NAMALWA (cell line): ENCODE results near the gene HSD17B2.

Experiments used
- DNase-seq: peaks from one replicate; pipeline ENCODE4 v3.0.0-alpha.2; 2015; ENCODE audit warnings: low spot score

HSD17B2 gene

DNA sequence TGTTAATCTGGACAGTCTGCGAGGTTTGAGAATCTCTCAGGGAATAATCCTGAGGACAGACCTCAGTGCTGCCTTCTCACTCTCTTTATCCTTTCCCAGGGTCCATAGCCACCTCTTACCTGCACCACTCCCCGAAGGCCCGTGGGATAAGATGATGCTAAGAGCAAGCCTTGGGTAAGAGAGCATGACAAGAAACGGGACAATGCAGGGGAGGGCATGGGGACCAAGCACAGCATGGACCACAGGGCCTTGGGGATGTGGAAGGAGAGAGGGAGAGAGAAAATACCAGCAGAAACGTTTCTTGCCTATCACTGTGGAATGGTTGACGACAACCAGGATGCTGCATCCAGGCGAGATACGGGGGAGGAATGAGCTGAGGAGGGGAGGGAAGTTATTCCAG, 15.5 kb upstream of the HSD17B2 start:
- no peak for DNase-seq

DNA sequence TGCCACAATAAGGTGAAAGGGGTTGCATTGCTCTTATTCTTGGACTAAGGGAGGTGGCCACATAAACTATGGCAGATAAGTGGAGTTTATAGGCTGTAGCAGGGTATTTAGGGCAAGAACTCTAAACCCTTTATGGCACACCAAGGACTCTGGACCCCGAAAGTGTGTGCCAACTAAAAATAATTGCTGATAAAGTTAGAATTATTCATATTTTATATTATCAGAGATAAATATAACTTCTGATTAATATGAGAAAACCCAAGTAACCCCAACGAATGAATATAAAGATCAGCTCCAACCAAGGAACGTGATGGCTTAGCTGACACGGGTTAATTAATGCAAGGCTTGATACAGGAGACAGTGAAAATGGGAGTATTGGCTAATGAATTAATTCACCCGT, 15.0 kb upstream of the HSD17B2 start:
- DNase-seq: no peak

DNA sequence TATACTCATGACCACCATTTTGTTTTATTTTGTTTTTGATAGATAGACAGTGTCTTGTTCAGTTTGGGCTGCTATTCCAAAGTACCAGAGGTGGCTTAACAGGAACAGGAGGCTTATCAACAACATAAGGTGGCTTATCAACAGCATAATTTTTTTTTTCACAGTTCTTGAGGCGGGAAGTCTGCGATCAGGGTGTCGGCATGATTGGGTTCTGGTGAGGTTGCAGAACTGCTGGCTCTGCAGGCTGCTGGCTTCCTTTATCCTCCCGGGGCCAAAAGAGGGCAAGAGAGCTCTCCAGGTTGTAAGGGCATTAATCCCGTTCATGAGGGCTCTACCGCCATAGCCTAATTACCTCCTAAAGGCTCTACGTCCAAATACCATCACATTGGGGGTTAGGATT, 11.8 kb upstream of the HSD17B2 start:
- no peak for DNase-seq

DNA sequence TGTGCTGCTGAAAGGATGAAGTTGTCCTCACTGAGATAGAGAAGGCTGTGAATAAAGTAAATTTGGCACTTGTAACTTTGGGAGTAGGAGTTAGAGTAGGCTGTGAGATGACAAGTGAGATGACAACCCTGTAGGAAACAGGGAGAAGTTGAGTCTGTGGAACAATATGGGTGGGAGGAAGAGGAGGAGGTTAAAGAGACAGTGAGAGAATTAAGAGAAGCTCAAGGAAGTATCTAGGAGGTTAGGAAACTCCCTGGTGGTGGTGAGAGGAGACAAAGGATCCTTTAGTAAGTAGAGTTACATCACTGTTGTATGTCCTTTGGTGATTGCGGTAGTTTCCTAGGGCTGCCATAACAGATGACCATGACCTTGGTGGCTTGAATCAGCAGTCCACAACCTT, 10.7 kb upstream of the HSD17B2 start:
- no peak for DNase-seq

DNA sequence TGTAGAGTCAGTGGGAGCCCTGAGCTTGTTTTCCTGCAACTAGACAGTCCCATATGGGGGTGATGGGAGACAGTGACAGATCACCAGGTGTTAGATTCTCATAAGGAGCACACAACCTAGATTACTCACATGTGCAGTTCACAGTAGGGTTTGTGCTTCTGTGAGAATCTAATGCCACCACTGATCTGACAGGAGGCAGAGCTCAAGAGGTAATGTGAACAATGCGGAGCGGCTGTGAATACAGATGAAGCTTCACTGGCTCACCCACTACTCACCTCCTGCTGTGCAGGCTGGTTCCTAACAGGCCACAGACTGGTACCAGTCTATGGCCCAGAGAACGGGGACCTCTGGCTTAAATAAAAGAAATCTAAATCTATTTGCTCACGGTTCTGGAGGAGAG, 10.2 kb upstream of the HSD17B2 start:
- no peak for DNase-seq

DNA sequence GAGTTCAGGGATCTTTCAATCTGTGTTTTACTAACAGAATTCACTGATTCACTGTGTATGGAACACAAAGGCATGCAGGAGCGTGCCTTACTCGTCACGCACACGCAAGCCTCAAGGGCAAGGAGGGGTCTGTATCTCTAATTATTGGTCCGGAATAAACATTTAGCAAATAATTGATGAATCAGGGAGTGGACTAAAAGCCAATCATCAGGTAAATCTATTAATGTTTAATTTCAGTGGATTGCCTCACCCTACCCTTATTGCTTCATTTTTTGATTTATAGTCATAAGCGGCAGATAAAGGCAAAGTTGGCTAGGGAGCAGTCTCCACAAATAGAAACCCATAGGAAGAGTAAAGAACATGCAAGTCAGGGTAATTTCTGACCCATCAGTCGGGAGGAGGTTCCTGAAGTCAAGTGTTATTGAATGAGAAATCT, 7.4 kb upstream of the HSD17B2 start:
- no peak for DNase-seq

DNA sequence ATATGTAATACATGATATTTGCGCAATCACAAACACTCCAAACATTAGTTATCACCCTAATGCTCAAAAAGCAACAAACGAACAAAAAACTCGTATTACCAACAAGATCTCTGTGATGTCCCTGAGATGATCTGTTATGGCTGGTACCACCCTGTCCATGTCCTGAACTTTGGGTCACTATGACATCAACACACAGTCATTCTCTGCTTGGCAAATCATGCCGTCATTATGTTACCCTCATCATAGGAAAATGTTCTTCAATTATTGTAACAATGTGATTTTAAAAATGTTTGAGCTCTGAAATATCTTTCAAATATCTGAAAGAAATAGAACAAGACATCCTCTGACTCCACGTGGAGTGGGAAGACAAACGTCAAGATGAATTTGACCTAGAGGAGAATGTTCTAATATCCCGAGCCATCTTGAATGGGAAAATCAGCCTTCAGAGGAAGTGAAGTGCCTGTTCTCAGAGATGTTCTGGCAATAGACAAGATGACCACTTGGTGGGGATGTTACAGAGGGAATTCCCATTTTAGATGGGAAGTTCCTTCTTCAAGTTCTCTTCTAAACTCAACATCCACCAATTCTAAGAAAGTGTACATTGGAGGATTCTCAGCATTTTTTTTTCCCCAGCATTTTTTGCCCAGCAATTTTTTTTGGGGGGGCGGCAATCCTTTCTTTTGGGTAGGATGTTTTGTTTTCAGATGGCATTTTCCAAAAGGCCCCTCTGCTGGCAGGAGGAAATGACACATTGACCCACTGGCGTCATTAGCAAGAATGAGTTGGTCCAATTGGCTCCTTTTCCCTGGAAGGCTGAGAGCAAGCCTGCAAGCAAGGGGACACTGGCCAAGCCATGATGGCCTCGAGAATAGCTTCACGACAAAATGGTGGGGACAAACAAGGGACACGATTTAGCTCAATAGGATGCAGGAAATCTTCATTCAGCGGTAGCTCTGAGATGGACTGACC, 3.7 kb upstream of the HSD17B2 start:
- DNase-seq: peak; percentile 20

DNA sequence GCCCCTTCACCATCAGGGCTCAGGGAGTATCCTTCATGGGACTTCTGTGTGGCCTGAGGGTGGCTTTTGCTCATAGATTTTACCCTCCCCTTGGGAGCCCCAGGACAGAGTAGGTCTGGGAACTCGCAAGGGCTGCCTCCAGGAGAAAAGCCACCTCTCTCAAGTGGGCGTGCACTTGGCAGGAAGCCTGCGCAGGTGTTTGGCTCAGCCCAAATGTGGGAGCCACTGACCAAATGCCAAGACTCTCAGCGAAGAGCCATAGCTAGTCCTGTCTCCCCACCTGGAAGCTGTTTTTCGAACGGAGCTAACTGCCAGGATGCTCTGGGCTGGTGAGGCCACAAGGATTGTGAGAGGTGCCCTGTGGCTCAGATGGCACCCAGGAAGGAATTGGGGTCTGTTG, 2.0 kb upstream of the HSD17B2 start:
- DNase-seq: no peak

DNA sequence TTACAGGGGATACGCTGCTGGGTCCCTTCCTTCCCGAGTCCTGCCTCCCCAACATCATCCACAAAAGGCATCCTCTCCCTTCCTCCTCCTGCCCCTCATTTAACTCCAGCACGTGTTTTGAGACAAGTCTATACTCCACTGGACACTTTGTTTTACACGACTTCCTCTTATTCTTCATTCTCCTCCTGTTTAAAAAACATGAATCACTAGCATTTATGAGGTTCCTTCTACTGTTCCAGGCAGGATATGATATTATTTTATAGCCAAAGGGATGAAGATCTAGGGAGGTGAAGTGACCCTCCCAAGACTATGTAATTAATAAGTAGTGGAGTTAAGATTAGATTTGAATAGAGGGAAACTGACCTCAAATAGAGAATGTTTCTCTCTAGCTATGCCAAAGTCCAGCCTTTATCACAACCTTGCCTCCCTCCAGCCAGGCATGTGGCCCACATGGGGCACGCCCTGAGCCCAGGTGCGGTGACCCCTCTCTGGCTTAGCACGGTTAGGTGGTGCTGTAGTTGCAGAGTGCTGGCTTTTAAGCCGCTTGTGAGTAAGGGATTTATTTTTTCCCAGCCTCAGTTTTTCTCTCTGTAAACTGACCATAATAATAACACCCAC, 1.3 kb upstream of the HSD17B2 start:
- no peak for DNase-seq

DNA sequence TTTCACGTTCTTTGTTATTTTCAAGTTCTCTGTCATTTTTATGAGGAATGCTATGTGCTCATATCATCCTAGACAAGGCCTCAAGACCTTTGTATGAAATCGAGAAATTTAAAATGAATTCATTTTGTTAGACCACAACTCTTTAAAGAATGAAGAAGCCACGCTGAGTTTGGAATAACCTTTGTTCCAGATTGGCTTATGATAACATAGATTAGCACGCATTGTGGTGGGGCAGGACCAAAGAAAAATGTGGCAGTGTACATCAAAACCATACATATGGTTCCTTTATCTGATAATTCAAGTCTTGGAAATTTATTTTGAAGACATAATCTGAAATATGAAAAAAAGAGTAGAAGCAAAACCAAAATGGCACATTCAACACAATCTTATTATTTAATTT, 2.2 kb downstream of the HSD17B2 start:
- no peak for DNase-seq

DNA sequence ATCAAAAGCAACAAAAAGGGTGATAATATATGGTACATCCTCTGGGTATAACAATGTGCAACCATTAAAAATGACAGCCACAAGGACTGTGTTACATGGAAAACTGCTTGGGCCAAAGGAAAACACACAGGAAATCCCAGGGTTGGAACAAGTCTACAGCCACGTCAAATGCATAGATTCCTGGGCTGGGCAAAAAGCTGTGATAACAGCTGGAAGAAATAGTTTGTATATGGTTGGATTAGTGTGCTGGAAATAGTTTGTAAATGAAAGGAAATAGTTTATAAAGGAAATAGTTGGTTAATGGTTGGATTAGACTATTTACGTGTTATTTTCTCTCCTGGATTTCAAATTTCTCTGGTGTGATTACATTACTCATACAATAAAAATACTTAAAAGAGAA, 2.6 kb downstream of the HSD17B2 start:
- DNase-seq: no peak

DNA sequence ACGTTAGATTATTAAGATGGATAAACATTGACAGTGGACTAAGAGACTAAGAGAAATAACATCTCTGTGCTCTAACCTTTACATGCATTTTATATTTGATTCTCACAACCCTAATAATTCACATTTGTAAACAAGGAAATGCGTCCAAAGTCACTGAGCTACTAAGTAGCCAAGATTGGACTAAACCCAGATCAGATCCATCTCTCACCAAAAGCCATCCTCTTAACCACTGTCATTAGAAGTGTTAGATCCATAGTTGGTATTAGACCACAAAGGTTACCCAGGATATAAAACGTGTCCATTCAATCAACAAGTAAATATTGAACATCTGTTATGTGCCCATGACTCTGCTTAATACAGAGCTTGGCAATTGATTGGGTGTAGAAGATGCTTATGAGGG, 5.2 kb downstream of the HSD17B2 start:
- no peak for DNase-seq

DNA sequence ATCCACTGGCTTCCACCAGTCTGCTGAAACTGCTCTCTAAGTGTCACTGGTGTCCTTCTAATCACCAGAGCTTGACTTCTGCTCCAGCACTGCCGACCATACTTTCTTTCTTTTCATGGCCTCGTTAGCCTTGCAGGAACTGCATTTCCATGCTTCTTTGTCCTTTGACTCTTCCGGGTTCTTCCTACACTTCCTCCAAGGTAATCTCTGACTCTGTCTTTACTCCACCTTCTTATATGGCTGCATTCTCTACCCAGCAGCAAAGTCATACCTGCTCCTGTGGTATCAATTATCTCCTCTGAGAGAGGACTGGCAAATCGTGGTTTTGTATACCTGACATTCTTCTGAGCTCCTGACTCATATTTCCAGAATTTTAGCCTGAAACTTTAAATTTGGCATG, 6.5 kb downstream of the HSD17B2 start:
- no peak for DNase-seq

DNA sequence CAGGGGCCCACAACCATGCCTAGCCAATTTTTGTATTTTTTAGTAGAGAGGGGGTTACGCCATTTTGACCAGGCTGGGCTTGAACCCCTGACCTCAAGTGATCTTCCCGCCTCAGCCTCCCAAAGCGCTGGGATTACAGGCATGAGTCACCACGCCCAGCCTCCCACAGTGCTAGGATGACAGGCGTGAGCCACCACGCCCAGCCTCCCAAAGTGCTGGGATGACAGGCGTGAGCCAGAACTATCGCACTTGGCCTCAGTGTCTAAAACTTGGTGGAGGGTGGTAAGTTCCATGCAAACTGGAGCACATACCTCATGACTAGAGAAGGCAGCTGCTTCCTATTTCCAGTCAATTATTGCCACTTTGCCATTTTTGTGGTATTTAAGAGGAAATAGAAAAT, 7.1 kb downstream of the HSD17B2 start:
- DNase-seq: no peak

DNA sequence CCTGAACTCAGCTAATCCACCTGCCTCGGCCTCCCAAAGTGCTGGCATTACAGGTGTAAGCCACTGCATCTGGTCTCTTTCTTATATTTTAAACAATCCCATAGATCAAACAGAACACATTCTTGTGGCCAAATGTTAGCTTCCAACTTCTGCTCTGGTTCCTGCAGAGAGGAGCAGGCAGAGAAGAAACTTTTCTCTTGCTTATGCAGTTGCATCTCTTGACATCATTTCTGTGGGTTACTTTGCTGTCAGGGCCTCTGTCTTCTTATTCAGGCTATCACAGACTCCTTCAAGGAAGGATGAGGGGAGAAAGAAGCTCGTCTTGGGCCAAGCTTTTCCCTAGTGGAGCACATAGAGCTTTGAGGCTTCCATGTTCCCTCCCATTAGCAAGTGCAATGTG, 7.8 kb downstream of the HSD17B2 start:
- DNase-seq: no peak

DNA sequence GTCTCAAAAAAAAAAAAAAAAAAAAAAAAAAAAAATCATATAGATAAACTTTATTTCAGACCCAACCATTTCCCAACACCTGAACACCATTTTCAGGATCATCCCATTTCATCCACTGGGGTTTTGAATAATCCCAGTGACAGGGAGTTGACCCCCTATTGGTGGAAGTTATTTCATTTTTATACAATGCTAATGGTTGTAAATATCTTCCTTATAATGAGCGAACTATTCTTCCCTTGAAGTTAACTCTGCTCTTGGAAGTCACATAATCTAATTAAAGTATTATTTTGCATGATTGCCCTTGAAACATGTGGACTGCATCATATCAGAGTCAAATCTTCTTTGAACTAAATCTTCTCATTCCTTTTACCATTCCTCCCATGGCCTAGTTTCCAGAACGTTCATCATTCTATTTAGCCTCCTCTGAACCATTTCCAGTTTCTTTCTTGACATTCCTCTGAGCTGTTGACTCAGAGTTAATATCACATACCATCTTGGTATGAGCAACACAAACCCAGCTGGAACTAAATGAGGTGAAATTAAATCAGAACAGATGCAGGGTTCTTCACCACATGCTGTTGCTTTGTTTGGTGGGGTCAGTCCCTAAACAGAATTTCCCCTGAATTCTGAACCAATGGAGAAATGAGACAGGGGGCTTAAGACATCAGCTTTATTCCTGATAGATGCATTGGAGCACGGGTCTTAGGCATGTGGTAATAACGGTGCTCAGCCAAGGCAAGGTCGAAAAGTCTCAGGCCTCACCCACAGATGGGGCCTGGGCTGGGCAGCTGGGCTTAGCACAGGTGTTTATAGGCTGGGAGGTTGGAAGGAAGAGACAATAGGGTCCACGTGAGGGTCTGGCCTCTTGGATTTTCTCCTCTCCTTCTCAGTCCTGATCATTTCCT, 8.9 kb downstream of the HSD17B2 start:
- no peak for DNase-seq

DNA sequence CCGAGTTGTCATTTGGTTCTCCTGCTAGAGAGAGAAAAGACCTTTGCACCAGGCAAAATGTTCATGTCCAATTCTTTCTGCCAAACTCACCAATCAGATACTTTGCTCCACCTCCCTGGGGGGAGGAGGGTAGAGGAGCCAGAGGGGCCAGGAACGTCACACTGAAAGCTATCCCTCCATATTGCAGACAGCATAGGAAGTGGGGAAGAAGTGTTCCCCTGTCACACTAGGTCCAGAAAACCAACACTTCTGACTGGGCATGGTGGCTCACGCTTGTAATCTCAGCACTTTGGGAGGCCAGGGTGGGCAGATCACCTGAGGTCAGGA, 9.5 kb downstream of the HSD17B2 start:
- DNase-seq: no peak

DNA sequence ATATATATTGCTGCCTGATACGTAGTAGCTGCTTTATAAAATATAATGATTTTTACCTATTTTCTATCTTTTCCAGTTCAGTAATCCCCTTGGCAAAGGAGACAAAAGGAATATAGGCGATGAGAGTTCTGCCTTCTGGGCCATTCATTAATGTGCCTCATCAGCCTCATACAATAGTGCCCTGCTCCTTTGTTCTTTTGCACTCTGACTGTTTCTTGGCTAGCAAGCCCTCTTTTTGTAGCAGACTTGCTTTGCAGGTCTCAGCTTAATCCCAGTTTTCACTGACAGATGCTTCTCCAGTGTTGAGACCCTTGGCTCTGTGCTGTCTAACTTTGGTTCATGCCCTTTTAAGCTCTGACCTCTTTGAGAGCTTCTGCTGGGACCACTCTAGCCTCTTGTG, 10.4 kb downstream of the HSD17B2 start:
- DNase-seq: no peak

DNA sequence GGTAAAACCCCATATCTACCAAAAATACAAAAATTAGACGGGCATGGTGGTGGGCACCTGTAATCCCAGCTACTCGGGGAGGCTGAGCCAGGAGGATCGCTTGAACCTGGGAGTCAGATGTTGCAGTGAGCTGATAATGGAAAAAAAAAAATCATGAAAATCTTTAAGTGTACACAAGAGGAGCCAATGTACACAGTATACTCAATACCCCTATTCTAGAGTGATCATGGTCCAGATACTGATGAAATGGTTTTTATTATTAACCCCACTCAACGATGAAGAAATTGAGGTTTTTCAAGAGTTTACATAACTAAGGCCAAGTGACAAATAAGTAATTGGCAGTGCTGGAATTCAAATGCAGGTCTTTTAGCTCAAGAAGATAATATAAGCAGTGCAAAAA, 11.5 kb downstream of the HSD17B2 start:
- DNase-seq: no peak

DNA sequence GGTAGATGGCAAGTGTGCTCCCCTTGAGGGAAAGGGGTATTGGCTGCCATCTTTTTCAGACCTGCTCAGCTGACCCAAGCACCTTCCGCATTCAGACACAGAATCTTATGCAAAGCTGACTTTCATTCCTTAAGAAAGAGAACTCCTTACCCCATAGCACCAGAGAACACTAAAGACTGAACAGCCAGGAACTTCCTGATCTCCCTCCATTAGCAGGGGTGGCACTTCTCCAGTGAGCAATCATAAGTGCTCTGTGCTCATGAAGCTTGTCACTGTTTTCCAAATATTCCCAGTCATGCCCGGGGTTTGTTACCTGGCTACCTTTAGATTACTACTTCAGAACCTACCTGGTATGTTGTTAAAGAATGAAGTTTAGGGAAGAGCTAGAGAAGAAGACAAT, 11.9 kb downstream of the HSD17B2 start:
- DNase-seq: no peak

DNA sequence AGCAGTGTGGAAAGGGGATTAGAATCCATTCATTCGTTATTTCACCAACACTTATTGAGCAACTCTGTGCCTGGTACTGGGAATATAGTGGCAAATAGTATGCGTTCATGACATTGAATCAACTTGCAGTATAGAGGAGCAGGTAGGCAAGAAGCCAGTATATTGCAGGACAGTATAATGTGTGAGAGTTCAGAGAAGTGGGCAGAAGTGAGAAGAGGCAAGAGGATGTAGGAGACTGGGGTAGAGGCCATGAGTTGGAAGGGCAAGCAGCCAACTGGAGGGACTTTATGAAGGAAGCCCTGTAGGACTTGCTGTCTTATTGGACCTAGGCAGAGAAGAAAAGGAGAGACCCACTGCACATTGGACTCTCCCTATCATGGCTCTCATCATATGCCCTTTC, 12.3 kb downstream of the HSD17B2 start:
- no peak for DNase-seq

DNA sequence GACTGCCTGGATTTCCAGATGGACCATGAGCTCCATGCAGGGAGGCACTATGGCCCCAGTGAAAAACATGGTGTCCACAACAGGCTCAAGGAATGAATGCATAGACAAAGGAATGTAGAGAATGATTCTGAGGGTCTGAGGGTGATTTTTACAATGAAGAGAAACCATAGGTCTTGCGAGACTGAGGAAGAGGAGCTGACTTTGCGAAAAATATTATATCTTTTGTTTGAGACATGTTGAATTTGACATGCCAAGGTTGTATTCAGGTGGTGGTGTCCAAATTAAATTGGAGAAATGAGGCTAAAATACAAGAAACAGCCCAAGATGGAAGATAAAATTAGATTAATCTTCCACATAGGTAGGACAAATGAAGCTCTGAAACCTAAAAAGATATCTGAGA, 12.7 kb downstream of the HSD17B2 start:
- no peak for DNase-seq

DNA sequence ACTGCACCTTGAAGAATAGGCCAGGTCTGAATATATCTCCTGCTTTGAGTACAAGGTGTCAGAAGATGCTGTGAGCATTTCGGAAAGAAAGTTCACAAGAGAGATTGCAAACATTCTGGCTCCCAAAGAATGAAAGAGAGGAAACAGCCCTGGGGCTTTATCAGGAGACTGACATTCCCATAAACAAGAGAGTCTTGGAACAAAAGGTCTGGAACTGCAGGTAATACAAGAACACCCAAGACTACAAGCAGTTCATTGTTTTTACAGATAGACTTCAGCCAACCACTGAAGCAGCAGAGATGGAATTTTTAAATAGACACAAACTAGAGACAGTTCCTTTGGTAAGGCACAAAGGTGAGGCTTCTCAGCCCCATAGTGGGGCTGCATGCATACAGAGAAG, 14.4 kb downstream of the HSD17B2 start:
- DNase-seq: no peak
